Osteoblast (primary cell): ENCODE measurements around the gene TF. TPM values are rescaled to one million over a fixed set of nuclear protein-coding genes. Genes with fewer than 3 reads are reported as not detected.

Experiments
- DNase-seq: peaks from one replicate; pipeline ENCODE4 v3.0.0; 2011; ENCODE audit warnings: low spot score, mixed read lengths; ENCODE audit not compliant: insufficient read length; ENCODE audit errors: missing footprints
- H2AFZ ChIP-seq: 2 replicates; pipeline ENCODE4 v1.6.0; 2011; ENCODE audit warnings: mild to moderate bottlenecking, low read length
- H3K27ac ChIP-seq: 2 replicates; pipeline ENCODE4 v1.5.1; 2011; ENCODE audit warnings: mild to moderate bottlenecking, low read depth, low read length, moderate library complexity
- H3K27me3 ChIP-seq: 2 replicates; pipeline ENCODE4 v1.6.0; 2012; ENCODE audit warnings: mild to moderate bottlenecking, control low read depth, inconsistent platforms, low read length, moderate library complexity; ENCODE audit not compliant: insufficient read depth
- H3K36me3 ChIP-seq: 2 replicates; pipeline ENCODE4 v1.5.1; 2011; ENCODE audit warnings: mild to moderate bottlenecking, low read length, control low read depth, moderate library complexity; ENCODE audit not compliant: insufficient read depth
- H3K4me1 ChIP-seq: 2 replicates; pipeline ENCODE4 v1.5.1; 2011; ENCODE audit warnings: mild to moderate bottlenecking, low read length, control low read depth, moderate library complexity; ENCODE audit not compliant: insufficient read depth
- H3K4me2 ChIP-seq: 2 replicates; pipeline ENCODE4 v1.6.0; 2011; ENCODE audit warnings: mild to moderate bottlenecking, low read length; ENCODE audit not compliant: insufficient read depth
- H3K4me3 ChIP-seq: fragments of 200-600 bp; sonication (generic); 3 replicates; pipeline ENCODE4 v1.5.1; 2012; ENCODE audit warnings: mild to moderate bottlenecking, low read length, inconsistent platforms; ENCODE audit not compliant: insufficient read depth
- H3K79me2 ChIP-seq: 2 replicates; pipeline ENCODE4 v1.6.0; 2012; ENCODE audit warnings: mild to moderate bottlenecking, low read length, control low read depth, inconsistent platforms; ENCODE audit not compliant: insufficient read depth
- H3K9me3 ChIP-seq: 2 replicates; pipeline ENCODE4 v1.5.1; 2011; ENCODE audit warnings: low read depth, low read length, control low read depth
- H4K20me1 ChIP-seq: 2 replicates; pipeline ENCODE4 v1.6.0; 2012; ENCODE audit warnings: mild to moderate bottlenecking, low read length, control low read depth; ENCODE audit not compliant: insufficient read depth
- total RNA-seq: library from RNA; depleted of rRNA; stranded (reverse); fragments of >200 nt; gene quantifications from 2 replicates; pipeline ENCODE4 v1.2.3, GENCODE V29; 2012
- TF ChIP-seq, protein P1 (sequence below): IDR thresholded peaks from 2 replicates; pipeline ENCODE4 v1.5.1; 2011; ENCODE audit warnings: mild to moderate bottlenecking, low read depth, low read length, moderate library complexity; ENCODE audit errors: extremely low read depth

Gene TF
- total RNA-seq, 1 donor, result 0.36 TPM

DNA sequence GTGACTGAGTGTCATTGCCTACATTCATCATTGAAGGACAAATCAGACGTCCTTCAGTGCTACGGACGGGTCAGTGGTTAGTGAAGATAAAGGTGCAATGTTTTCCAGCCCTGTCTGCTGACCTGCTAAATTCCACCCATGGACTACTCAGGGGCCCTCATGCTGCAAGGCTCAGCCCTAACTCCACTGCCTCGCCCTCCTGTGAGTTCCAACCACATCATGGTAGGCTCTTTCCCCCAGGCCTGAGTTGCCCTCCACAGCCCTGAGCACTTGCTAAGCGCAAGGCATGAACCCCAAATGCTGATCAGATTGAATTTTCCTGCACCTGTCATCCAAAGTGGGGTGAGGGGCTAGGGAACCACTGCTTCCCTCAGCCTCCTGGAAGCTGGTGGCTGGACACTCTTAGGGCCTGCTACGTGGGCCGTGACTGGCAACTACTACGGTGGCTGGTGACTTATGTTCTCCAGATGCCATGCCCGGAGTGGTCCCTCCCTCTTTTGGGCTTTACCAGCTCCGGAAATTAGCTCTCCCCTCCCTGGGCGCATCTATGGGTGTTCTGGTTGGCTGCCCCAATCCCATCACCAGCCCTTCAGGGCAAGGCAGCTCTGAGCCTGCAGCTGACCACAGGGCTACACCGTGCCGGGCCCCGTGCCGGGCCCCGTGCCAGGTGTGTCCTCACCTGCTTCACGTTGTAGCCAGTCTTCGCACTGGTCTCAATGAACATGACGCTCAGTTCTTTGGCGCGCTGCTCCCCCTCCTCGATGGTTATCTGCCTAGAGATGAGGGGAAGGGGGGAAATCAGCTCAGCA is 91.5 kb downstream of the TF start:
- Histone ChIP-seq H3K4me2 (no peak overlapping the region), H3K27me3 (no peaks in the 10 kb centered on the region), H3K36me3 (no peaks in the 10 kb centered on the region), H3K27ac (no peak overlapping the region), H2AFZ (no peak overlapping the region), H3K9me3 (no peaks in the 10 kb centered on the region), H4K20me1 (no peaks in the 10 kb centered on the region), H3K79me2 (no peaks in the 10 kb centered on the region), H3K4me1 (no peaks in the 10 kb centered on the region), H3K4me3 (no peak overlapping the region)
- DNase-seq, result peak; percentile 34
- TF ChIP-seq, protein P1, sequence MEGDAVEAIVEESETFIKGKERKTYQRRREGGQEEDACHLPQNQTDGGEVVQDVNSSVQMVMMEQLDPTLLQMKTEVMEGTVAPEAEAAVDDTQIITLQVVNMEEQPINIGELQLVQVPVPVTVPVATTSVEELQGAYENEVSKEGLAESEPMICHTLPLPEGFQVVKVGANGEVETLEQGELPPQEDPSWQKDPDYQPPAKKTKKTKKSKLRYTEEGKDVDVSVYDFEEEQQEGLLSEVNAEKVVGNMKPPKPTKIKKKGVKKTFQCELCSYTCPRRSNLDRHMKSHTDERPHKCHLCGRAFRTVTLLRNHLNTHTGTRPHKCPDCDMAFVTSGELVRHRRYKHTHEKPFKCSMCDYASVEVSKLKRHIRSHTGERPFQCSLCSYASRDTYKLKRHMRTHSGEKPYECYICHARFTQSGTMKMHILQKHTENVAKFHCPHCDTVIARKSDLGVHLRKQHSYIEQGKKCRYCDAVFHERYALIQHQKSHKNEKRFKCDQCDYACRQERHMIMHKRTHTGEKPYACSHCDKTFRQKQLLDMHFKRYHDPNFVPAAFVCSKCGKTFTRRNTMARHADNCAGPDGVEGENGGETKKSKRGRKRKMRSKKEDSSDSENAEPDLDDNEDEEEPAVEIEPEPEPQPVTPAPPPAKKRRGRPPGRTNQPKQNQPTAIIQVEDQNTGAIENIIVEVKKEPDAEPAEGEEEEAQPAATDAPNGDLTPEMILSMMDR, result no peak

- Histone ChIP-seq H3K4me1 (no peaks in the 10 kb centered on the region), H3K4me3 (no peak overlapping the region), H3K27ac (no peak overlapping the region), H3K9me3 (no peaks in the 10 kb centered on the region), H4K20me1 (no peaks in the 10 kb centered on the region), H3K36me3 (no peaks in the 10 kb centered on the region), H3K27me3 (no peaks in the 10 kb centered on the region), H3K79me2 (no peaks in the 10 kb centered on the region), H3K4me2 (no peak overlapping the region), H2AFZ (no peak overlapping the region)
- DNase-seq, result peak; percentile 61
- TF ChIP-seq, protein P1, result no peak
Measured at GRCh38 chr3:133838296-133838789, 92.2 kb downstream of the TF start.

DNA sequence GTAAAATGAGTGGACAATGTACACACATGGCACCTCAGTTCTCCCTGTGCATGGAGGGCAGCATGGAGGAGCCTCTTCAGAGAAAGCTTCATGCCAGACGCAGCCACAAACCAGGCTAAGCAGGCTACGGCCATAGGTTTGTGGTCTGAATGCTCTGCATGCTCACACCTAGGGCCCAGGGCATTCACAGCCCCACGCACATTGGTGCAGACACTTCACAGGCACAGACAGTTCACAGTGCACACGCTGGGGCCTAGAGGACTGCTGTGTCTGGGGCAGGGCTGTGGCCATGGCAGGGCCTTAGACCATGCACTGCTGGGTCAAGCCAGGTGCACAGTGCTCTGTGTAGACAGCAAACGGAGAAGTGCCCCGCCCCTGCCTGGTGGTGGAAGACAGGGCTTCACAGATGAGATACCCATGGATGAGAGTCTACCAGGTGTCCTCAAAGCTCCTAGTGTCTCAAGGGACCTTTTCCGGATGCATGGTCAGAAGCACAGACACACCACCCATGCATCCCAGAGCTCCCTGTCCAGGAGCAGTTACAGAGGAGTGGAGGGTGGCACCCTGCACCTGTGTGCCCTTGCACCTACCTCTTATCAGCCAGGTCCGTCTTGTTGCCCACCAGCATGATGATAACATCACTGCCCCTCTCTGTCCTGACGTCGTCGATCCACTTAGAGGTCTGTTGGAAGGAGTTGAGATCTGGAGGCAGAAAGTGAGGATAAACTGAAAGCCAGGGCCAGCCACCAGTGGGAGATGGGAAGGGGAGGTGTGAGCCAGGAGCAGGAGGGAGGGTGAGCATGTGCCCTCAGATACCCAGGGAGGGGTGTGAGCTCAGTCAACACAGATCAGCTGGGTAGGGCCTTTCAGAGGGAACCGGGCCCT is 93.0 kb downstream of the TF start:
- Histone ChIP-seq H3K4me1 (peaks cover 4% of the 10 kb centered on the region), H3K4me3 (no peak overlapping the region), H3K36me3 (no peaks in the 10 kb centered on the region), H3K27me3 (no peaks in the 10 kb centered on the region), H3K79me2 (no peaks in the 10 kb centered on the region), H3K27ac (no peak overlapping the region), H4K20me1 (no peaks in the 10 kb centered on the region), H3K9me3 (no peaks in the 10 kb centered on the region), H2AFZ (no peak overlapping the region), H3K4me2 (no peak overlapping the region)
- peak; percentile 31 for DNase-seq
- TF ChIP-seq, protein P1, result no peak
